SK-N-SH (cell line): Measurements from ENCODE around the gene CENPQ. TPM values are rescaled to one million over a fixed set of nuclear protein-coding genes. Genes with fewer than 3 reads are reported as not detected.

ENCODE experiments used
- CTCF ChIA-PET: fragments of 300-600, 350-600 bp; formaldehyde crosslinking; extraction: SDS; loops from one replicate; lab custom pipeline; 2021; lab: Yijun Ruan, JAX
- POLR2A ChIA-PET: fragments of 350-600 bp; sonication (Branson Sonifier 250); formaldehyde crosslinking; extraction: SDS; loops from one replicate; lab custom pipeline; 2020; ENCODE audit warnings: antibody characterized with exemption, inconsistent platforms; lab: Yijun Ruan, JAX
- DNase-seq: peaks from one replicate; pipeline ENCODE4 v3.0.0; 2012
- H2AFZ ChIP-seq: fragments of 200-600 bp; sonication (generic); 2 replicates; pipeline ENCODE4 v1.8.1; 2016; ENCODE audit warnings: antibody characterized with exemption, mild to moderate bottlenecking, low read depth
- H3F3A ChIP-seq: fragments of 200-600 bp; sonication (generic); replicated peaks from 2 replicates; pipeline ENCODE3; 2016; ENCODE audit warnings: antibody characterized with exemption, mild to moderate bottlenecking; ENCODE audit not compliant: insufficient read depth
- H3K27ac ChIP-seq, 2 experiments: fragments of 200-500 bp in 1 of 2; fragments of 200-600 bp in 1 of 2; sonication (Bioruptor generic) in 1 of 2; sonication (generic), shearing (Covaris generic) in 1 of 2; 2 replicates each; pipeline versions ENCODE4 v1.5.1 to v1.6.1; 2014 to 2016; ENCODE audit warnings: low read depth in 2 of 2, inconsistent platforms in 1 of 2, low read length in 1 of 2, mild to moderate bottlenecking in 1 of 2, mixed read lengths in 1 of 2
- H3K27me3 ChIP-seq: fragments of 200-600 bp; sonication (generic), shearing (Covaris generic); 2 replicates; pipeline ENCODE4 v1.6.1; 2016; ENCODE audit warnings: mixed run types; ENCODE audit not compliant: insufficient read depth
- H3K36me3 ChIP-seq, 2 experiments: fragments of 200-500 bp in 1 of 2; fragments of 200-600 bp in 1 of 2; sonication (Bioruptor generic) in 1 of 2; sonication (generic) in 1 of 2; replicated peaks in 1 of 2; 2 replicates each; pipeline versions ENCODE3 to v1.5.1; 2014 to 2016; ENCODE audit warnings: low read length in 1 of 2, mild to moderate bottlenecking in 1 of 2; ENCODE audit not compliant: insufficient read depth in 2 of 2, control insufficient read depth in 1 of 2
- H3K4me1 ChIP-seq, 2 experiments: fragments of 200-500 bp in 1 of 2; fragments of 200-600 bp in 1 of 2; sonication (Bioruptor generic) in 1 of 2; sonication (generic), shearing (Covaris generic) in 1 of 2; 2 replicates each; pipeline versions ENCODE4 v1.5.1 to v1.6.1; 2014 to 2016; ENCODE audit warnings: low read depth in 1 of 2, low read length in 1 of 2, mixed run types in 1 of 2; ENCODE audit not compliant: insufficient read depth in 2 of 2, control insufficient read depth in 1 of 2
- H3K4me2 ChIP-seq: fragments of 200-600 bp; sonication (generic), shearing (Covaris generic); 2 replicates; pipeline ENCODE4 v1.6.1; 2017; ENCODE audit warnings: mixed run types
- H3K4me3 ChIP-seq, 2 experiments: fragments of 200-500 bp in 1 of 2; fragments of 200-600 bp in 1 of 2; sonication (Bioruptor generic) in 1 of 2; sonication (generic), shearing (Covaris generic) in 1 of 2; 2 replicates each; pipeline versions ENCODE4 v1.5.1 to v1.8.1; 2014 to 2016; ENCODE audit warnings: low read depth in 2 of 2, inconsistent platforms in 1 of 2, low read length in 1 of 2, mild to moderate bottlenecking in 1 of 2, mixed read lengths in 1 of 2, moderate library complexity in 1 of 2
- H3K79me2 ChIP-seq: fragments of 200-600 bp; sonication (generic); 2 replicates; pipeline ENCODE4 v1.8.1; 2017; ENCODE audit warnings: mild to moderate bottlenecking; ENCODE audit not compliant: insufficient read depth
- H3K9ac ChIP-seq: fragments of 200-600 bp; sonication (generic); 2 replicates; pipeline ENCODE4 v1.6.1; 2017; ENCODE audit warnings: mixed run types
- H3K9me2 ChIP-seq: fragments of 200-600 bp; sonication (generic); 2 replicates; pipeline ENCODE4 v1.6.1; 2017; ENCODE audit warnings: mixed run types
- H3K9me3 ChIP-seq: fragments of 200-600 bp; sonication (generic); 2 replicates; pipeline ENCODE4 v1.6.1; 2017; ENCODE audit warnings: mixed run types, mild to moderate bottlenecking, moderate library complexity
- H4K20me1 ChIP-seq: fragments of 200-600 bp; sonication (generic); 2 replicates; pipeline ENCODE4 v1.6.1; 2017; ENCODE audit warnings: mild to moderate bottlenecking, mixed run types; ENCODE audit not compliant: insufficient read depth
- CHD2 ChIP-seq: fragments of 150-350 bp; IDR thresholded peaks from 2 replicates; pipeline ENCODE4 v1.6.1; 2018; ENCODE audit warnings: low read length; ENCODE audit not compliant: partially characterized antibody
- ELF1 ChIP-seq: IDR thresholded peaks from 2 replicates; pipeline ENCODE4 v1.4.0; 2012
- EP300 ChIP-seq, 2 experiments: IDR thresholded peaks; 2 replicates each; pipeline versions ENCODE4 v1.4.0 to v1.6.1; 2012; ENCODE audit warnings: borderline replicate concordance in 1 of 2, low read depth in 1 of 2, low read length in 1 of 2
- FOSL2 ChIP-seq: IDR thresholded peaks from 2 replicates; pipeline ENCODE4 v1.4.0; 2012; ENCODE audit warnings: low read depth, mild to moderate bottlenecking, moderate library complexity, borderline replicate concordance
- FOXJ3 ChIP-seq: sonication (generic); formaldehyde crosslinking; IDR thresholded peaks from 2 replicates; pipeline ENCODE4 v1.5.1; 2020; ENCODE audit warnings: mild to moderate bottlenecking, missing genetic modification reagents
- MEF2A ChIP-seq: IDR thresholded peaks from 2 replicates; pipeline ENCODE4 v1.4.0; 2012; ENCODE audit warnings: low read depth, borderline replicate concordance
- MXI1 ChIP-seq: IDR thresholded peaks from 2 replicates; pipeline ENCODE4 v1.6.1; 2012; ENCODE audit warnings: mild to moderate bottlenecking, low read depth, low read length, improper control_type of control experiment
- POLR2AphosphoS5 ChIP-seq: IDR thresholded peaks from 2 replicates; pipeline ENCODE4 v1.6.1; 2012; ENCODE audit warnings: low read depth, low read length
- RAD21 ChIP-seq: IDR thresholded peaks from 2 replicates; pipeline ENCODE4 v1.6.1; 2012; ENCODE audit warnings: mild to moderate bottlenecking, low read length
- RCOR1 ChIP-seq: fragments of 150-350 bp; IDR thresholded peaks from 2 replicates; pipeline ENCODE4 v1.6.1; 2017; ENCODE audit warnings: antibody characterized with exemption, low read length
- REST ChIP-seq: IDR thresholded peaks from 2 replicates; pipeline ENCODE4 v1.6.1; 2012; ENCODE audit warnings: mild to moderate bottlenecking, low read depth, low read length, moderate library complexity
- RXRA ChIP-seq: IDR thresholded peaks from 2 replicates; pipeline ENCODE4 v1.4.0; 2012; ENCODE audit warnings: low read depth, mild to moderate bottlenecking, borderline replicate concordance
- SIN3A ChIP-seq: IDR thresholded peaks from 2 replicates; pipeline ENCODE4 v1.6.1; 2012; ENCODE audit warnings: low read depth, mild to moderate bottlenecking, low read length, moderate library complexity, borderline replicate concordance
- TAF1 ChIP-seq: IDR thresholded peaks from 2 replicates; pipeline ENCODE4 v1.6.1; 2012; ENCODE audit warnings: low read depth, mild to moderate bottlenecking, low read length, moderate library complexity, borderline replicate concordance
- TEAD4 ChIP-seq: IDR thresholded peaks from 2 replicates; pipeline ENCODE4 v1.4.0; 2012; ENCODE audit warnings: mild to moderate bottlenecking, borderline replicate concordance; ENCODE audit not compliant: insufficient read depth
- USF2 ChIP-seq: fragments of 150-350 bp; IDR thresholded peaks from 2 replicates; pipeline ENCODE4 v1.6.1; 2017; ENCODE audit warnings: antibody characterized with exemption, low read length, low read depth, borderline replicate concordance
- ZBTB33 ChIP-seq: IDR thresholded peaks from 2 replicates; pipeline ENCODE4 v1.4.0; 2012; ENCODE audit warnings: low read depth, borderline replicate concordance
- polyA plus RNA-seq, 3 experiments: library from polyadenylated mRNA; depleted of rRNA; stranded (reverse); fragments of >200 nt; gene quantifications; 2 replicates each; pipeline ENCODE4 v1.2.3, GENCODE V29; 2012

Gene CENPQ
- polyA plus RNA-seq, 1 of the 3 experiments (the other 2 are of a cell fraction): 2.5 TPM

- Histone ChIP-seq H3K4me2 (no peak overlapping the region), H3K27me3 (no peaks in the 10 kb centered on the region; the same call in 1 of the 2 replicates), H3K9ac (no peak overlapping the region), H3K9me2 (no peaks in the 10 kb centered on the region), H4K20me1 (no peaks in the 10 kb centered on the region), H2AFZ (no peak overlapping the region), H3K79me2 (no peaks in the 10 kb centered on the region), H3K27ac (no peak overlapping the region), H3K4me3 (no peak overlapping the region), H3K36me3 (no peaks in the 10 kb centered on the region), H3K9me3 (no peaks in the 10 kb centered on the region), H3K4me1 (no peaks in the 10 kb centered on the region; a peak in 1 of 4 replicates), H3F3A (no peaks in the 10 kb centered on the region)
- DNase-seq: no peak
- TF ChIP-seq MXI1 (no peak), TAF1 (no peak), TEAD4 (no peak), EP300 (IDR thresholded peaks at IDR 0.05; ENCODE audit: borderline replicate concordance in 1 of 2, low read depth in 1 of 2, low read length in 1 of 2) (no peak), POLR2AphosphoS5 (no peak), SIN3A (no peak), FOSL2 (no peak), RXRA (no peak), MEF2A (no peak), REST (no peak), RCOR1 (no peak), FOXJ3 (CRISPR knock-in tag) (no peak), RAD21 (no peak), ZBTB33 (no peak), ELF1 (no peak), CHD2 (no peak), USF2 (no peak)
- ChIA-PET POLR2A (no interaction called here), CTCF (no interaction called here)
These were observed 77.4 kb downstream of the CENPQ start for GRCh38 chr6:49540614-49541013.
